Left lung (tissue), 10 donors: ENCODE results near the gene RPL41. TPM values are rescaled to one million over a fixed set of nuclear protein-coding genes. Genes with fewer than 3 reads are reported as not detected.

Experiments used
- ATAC-seq: fragments of 200-7000 bp; cut with Tn5 transposase; one replicate; pipeline ENCODE4 v1.9.1; 2020; ENCODE audit warnings: moderate library complexity
- DNase-seq, 4 donors: peaks; one replicate each; pipeline ENCODE4 v3.0.0-alpha.2; 2013 to 2020
- H3K27ac ChIP-seq, 2 donors: fragments of 200-600 bp; sonication (generic) in 1 of 2; one replicate each; pipeline versions ENCODE4 v1.5.0 to v1.8.0; 2020 to 2021
- H3K27me3 ChIP-seq, 2 donors: fragments of 200-600 bp; sonication (generic) in 1 of 2; one replicate each; pipeline versions ENCODE4 v1.5.0 to v1.8.0; 2020 to 2021
- H3K36me3 ChIP-seq, 2 donors: fragments of 200-600 bp; sonication (generic) in 1 of 2; one replicate each; pipeline versions ENCODE4 v1.5.0 to v1.8.0; 2020 to 2021
- H3K4me1 ChIP-seq, 2 donors: fragments of 200-600 bp; one replicate each; pipeline ENCODE4 v1.8.0; 2021
- H3K4me3 ChIP-seq, 2 donors: fragments of 200-600 bp; sonication (generic) in 1 of 2; one replicate each; pipeline versions ENCODE4 v1.5.0 to v1.8.0; 2020 to 2021; ENCODE audit warnings: mild to moderate bottlenecking in 1 of 2
- H3K9me3 ChIP-seq, 2 donors: fragments of 200-600 bp; sonication (generic) in 1 of 2; one replicate each; pipeline versions ENCODE4 v1.5.0 to v1.8.0; 2020 to 2021
- CTCF ChIP-seq, 2 donors: fragments of 200-600 bp; sonication (generic) in 1 of 2; IDR thresholded peaks; one replicate each; pipeline versions ENCODE4 v1.5.0 to v1.8.0; 2021; ENCODE audit warnings: antibody characterized with exemption in 2 of 2
- intact Hi-C, 2 donors: fragments of 100-400 bp; cut with DNase I; formaldehyde crosslinking; loops; one replicate each; pipeline versions ENCODE4 v1.11.2 to v1.14.2; 2022
- polyA plus RNA-seq, 6 donors: library from polyadenylated mRNA; unstranded; fragments of 120-200 nt; gene quantifications; one replicate each; pipeline ENCODE4 v1.2.1, GENCODE V29; 2013; ENCODE audit not compliant: insufficient read length in 6 of 6
- total RNA-seq, 2 donors: library from RNA; stranded (reverse); fragmentation: NEBNext Ultra II Directional; extraction: Animal tissue kit (Norgen Biotek cat#: 25700); gene quantifications; one replicate each; pipeline ENCODE4 v1.2.1, GENCODE V29; 2021
- donor health status: DM: no; HTN: yes; CAD: no.
- donor health status: DM: no; HTN: no; CAD: no.

The RPL41 gene
- total and polyA plus RNA-seq, 8 donors: 3,023 to 6,852 (median 6,158) TPM

- H3K36me3 ChIP-seq: no peaks in the 10 kb centered on the region
- peaks cover 0 to 44% of the 10 kb centered on the region in 2 donors for H3K27me3 ChIP-seq
- DNase-seq: no peak
- peak overlapping the region; percentile 82 to 85 for H3K27ac ChIP-seq
- H3K4me3 ChIP-seq: no peak overlapping the region
- ATAC-seq: no peak
- no peaks in the 10 kb centered on the region for H3K9me3 ChIP-seq
- TF ChIP-seq CTCF (IDR thresholded peaks at IDR 0.05): no peak
- peaks cover 0 to 25% of the 10 kb centered on the region in 2 donors for H3K4me1 ChIP-seq
- intact Hi-C loops: no loop called here
Measured at GRCh38 chr12:56078427-56078826, 38.0 kb upstream of the RPL41 start.

- peak; percentile 84 for ATAC-seq
- TF ChIP-seq CTCF (IDR thresholded peaks at IDR 0.05): peak; percentile 68 to 77
- intact Hi-C loops: no loop called here
- H3K36me3 ChIP-seq: no peaks in the 10 kb centered on the region
- DNase-seq: peak; percentile 68 to 96 (median 85)
- H3K27me3 ChIP-seq: peaks cover 0 to 44% of the 10 kb centered on the region in 2 donors
- H3K4me1 ChIP-seq: peaks cover 0 to 25% of the 10 kb centered on the region in 2 donors
- H3K4me3 ChIP-seq: peak overlapping the region; percentile 41 to 55
- H3K9me3 ChIP-seq: no peaks in the 10 kb centered on the region
- peak overlapping the region; percentile 82 to 85 for H3K27ac ChIP-seq
Measured at GRCh38 chr12:56078931-56079722, 37.3 kb upstream of the RPL41 start.

GRCh38 chr12:56079723-56080555 is 36.5 kb upstream of the RPL41 start, which contains the start of gene ERBB3:
Gene ERBB3, plus strand, starts transcription at chr12:56080165. Its CDS starts 136 bp downstream, at chr12:56080301.
- DNase-seq: peak; percentile 63 to 93 (median 84)
- peak within 1 kb of the TSS; percentile 82 to 85 for H3K27ac ChIP-seq
- H3K36me3 ChIP-seq: no peaks in the 10 kb centered on the region
- H3K4me3 ChIP-seq: peak within 1 kb of the TSS; percentile 41 to 55
- H3K9me3 ChIP-seq: no peaks in the 10 kb centered on the region
- intact Hi-C loops: no loop called here
- peaks cover 0 to 25% of the 10 kb centered on the region in 2 donors for H3K4me1 ChIP-seq
- peak; percentile 92 for ATAC-seq
- H3K27me3 ChIP-seq: peaks cover 0 to 44% of the 10 kb centered on the region in 2 donors
- TF ChIP-seq CTCF (IDR thresholded peaks at IDR 0.05): no peak

GRCh38 chr12:56080556-56081138 is 35.8 kb upstream of the RPL41 start:
- DNase-seq: peak in 1 of 4 donors; percentile 59
- peak; percentile 55 for ATAC-seq
- Histone ChIP-seq H3K27me3 (peaks cover 0 to 44% of the 10 kb centered on the region in 2 donors), H3K9me3 (no peaks in the 10 kb centered on the region), H3K4me1 (peaks cover 0 to 25% of the 10 kb centered on the region in 2 donors), H3K27ac (peak overlapping the region; percentile 82 to 85), H3K36me3 (no peaks in the 10 kb centered on the region), H3K4me3 (peak overlapping the region; percentile 41 to 55)
- TF ChIP-seq CTCF (IDR thresholded peaks at IDR 0.05): no peak
- intact Hi-C loops: no loop called here
